Mesenchymal stem cell (in vitro differentiated cells and primary cell): Measurements from ENCODE around the gene MAFG.

Experiments used
- DNase-seq: peaks from one replicate; pipeline ENCODE4 v3.0.0-alpha.2; 2013
- H2AFZ ChIP-seq: one replicate; pipeline ENCODE4 v1.6.1; 2013; ENCODE audit warnings: low read depth, mild to moderate bottlenecking, control low read depth, inconsistent platforms, low read length, moderate library complexity
- H2AK5ac ChIP-seq: 2 replicates; pipeline ENCODE4 v1.6.1; 2013; ENCODE audit warnings: low read length, moderate library complexity, mild to moderate bottlenecking, inconsistent platforms; ENCODE audit not compliant: severe bottlenecking
- H2BK120ac ChIP-seq: one replicate; pipeline ENCODE4 v1.6.1; 2013; ENCODE audit warnings: low read depth, mild to moderate bottlenecking, inconsistent platforms, low read length, moderate library complexity
- H2BK12ac ChIP-seq, 2 experiments: one replicate each; pipeline ENCODE4 v1.6.1; 2013; ENCODE audit warnings: inconsistent platforms in 2 of 2, low read length in 2 of 2, mild to moderate bottlenecking in 2 of 2, moderate library complexity in 2 of 2, control low read depth in 1 of 2
- H2BK15ac ChIP-seq: one replicate; pipeline ENCODE4 v1.6.1; 2013; ENCODE audit warnings: mild to moderate bottlenecking, low read depth, inconsistent platforms; ENCODE audit not compliant: poor library complexity, severe bottlenecking
- H2BK5ac ChIP-seq: 2 replicates; pipeline ENCODE4 v1.6.1; 2013; ENCODE audit warnings: low read depth, mild to moderate bottlenecking, low read length, control low read depth, inconsistent platforms; ENCODE audit not compliant: poor library complexity, severe bottlenecking
- H3K14ac ChIP-seq, 2 experiments: one replicate each; pipeline ENCODE4 v1.6.1; 2013; ENCODE audit warnings: inconsistent platforms in 2 of 2, low read length in 2 of 2, control low read depth in 1 of 2, mild to moderate bottlenecking in 1 of 2, moderate library complexity in 1 of 2
- H3K18ac ChIP-seq, 2 experiments: one replicate each; pipeline ENCODE4 v1.6.1; 2013; ENCODE audit warnings: inconsistent platforms in 2 of 2, low read length in 2 of 2, control low read depth in 1 of 2, low read depth in 1 of 2, mild to moderate bottlenecking in 1 of 2
- H3K23ac ChIP-seq, 2 experiments: one replicate each; pipeline ENCODE4 v1.6.1; 2013; ENCODE audit warnings: inconsistent platforms in 2 of 2, low read length in 2 of 2, mild to moderate bottlenecking in 2 of 2, moderate library complexity in 2 of 2, control low read depth in 1 of 2
- H3K27ac ChIP-seq: 2 replicates; pipeline ENCODE4 v1.5.1; 2013; ENCODE audit warnings: mild to moderate bottlenecking, moderate library complexity, low read length, control low read depth, inconsistent platforms; ENCODE audit not compliant: poor library complexity, severe bottlenecking
- H3K27me3 ChIP-seq, 2 experiments: 2 replicates each; pipeline versions ENCODE4 v1.6.1 to v1.7.0; 2013; ENCODE audit warnings: low read length in 2 of 2, mild to moderate bottlenecking in 2 of 2, moderate library complexity in 2 of 2, control low read depth in 1 of 2, inconsistent platforms in 1 of 2; ENCODE audit not compliant: control insufficient read depth in 1 of 2, insufficient read depth in 1 of 2
- H3K36me3 ChIP-seq, 2 experiments: 2 replicates each; pipeline versions ENCODE4 v1.6.1 to v1.7.0; 2013; ENCODE audit warnings: low read length in 2 of 2, control low read depth in 1 of 2, inconsistent platforms in 1 of 2, low read depth in 1 of 2, mild to moderate bottlenecking in 1 of 2; ENCODE audit not compliant: insufficient read depth in 2 of 2, control insufficient read depth in 1 of 2
- H3K4ac ChIP-seq, 2 experiments: one replicate each; pipeline ENCODE4 v1.6.1; 2013; ENCODE audit warnings: inconsistent platforms in 2 of 2, low read length in 2 of 2, mild to moderate bottlenecking in 2 of 2, moderate library complexity in 2 of 2, control low read depth in 1 of 2, low read depth in 1 of 2
- H3K4me1 ChIP-seq: 2 replicates; pipeline ENCODE4 v1.6.1; 2013; ENCODE audit warnings: low read depth, low read length, control low read depth; ENCODE audit not compliant: control insufficient read depth, insufficient read depth
- H3K4me2 ChIP-seq: 2 replicates; pipeline ENCODE4 v1.6.1; 2013; ENCODE audit warnings: low read length, mild to moderate bottlenecking, inconsistent platforms; ENCODE audit not compliant: poor library complexity, severe bottlenecking
- H3K4me3 ChIP-seq, 2 experiments: 2 replicates each; pipeline versions ENCODE4 v1.5.1 to v1.7.0; 2013; ENCODE audit warnings: low read length in 2 of 2, mild to moderate bottlenecking in 2 of 2, control low read depth in 1 of 2, low read depth in 1 of 2; ENCODE audit not compliant: insufficient read depth in 1 of 2
- H3K79me1 ChIP-seq: replicated peaks from 2 replicates; pipeline ENCODE4 v1.6.1; 2013; ENCODE audit warnings: mild to moderate bottlenecking, control low read depth, low read length, inconsistent platforms; ENCODE audit not compliant: poor library complexity, severe bottlenecking
- H3K9ac ChIP-seq: 2 replicates; pipeline ENCODE4 v1.7.0; 2013; ENCODE audit warnings: mild to moderate bottlenecking, low read length, moderate library complexity
- H3K9me3 ChIP-seq: 2 replicates; pipeline ENCODE4 v1.7.0; 2013; ENCODE audit warnings: mild to moderate bottlenecking, low read length; ENCODE audit not compliant: control insufficient read depth
- H4K8ac ChIP-seq: one replicate; pipeline ENCODE4 v1.6.1; 2013; ENCODE audit warnings: inconsistent platforms, mild to moderate bottlenecking, low read length, moderate library complexity
- H4K91ac ChIP-seq: one replicate; pipeline ENCODE4 v1.6.1; 2013; ENCODE audit warnings: mild to moderate bottlenecking, low read length, inconsistent platforms
- WGBS: methylation state at CpG from one replicate; pipeline ENCODE4 v1.1.7; 2013; ENCODE audit warnings: mixed read lengths; 5-methylcytosine and 5-hydroxymethylcytosine counted together

The MAFG gene

GRCh38 chr17:81956607-81957589 is 29.4 kb upstream of the MAFG start:
- H4K8ac ChIP-seq = no peak overlapping the region
- no peak overlapping the region for H3K4me2 ChIP-seq
- no peaks in the 10 kb centered on the region for H3K79me1 ChIP-seq
- peak overlapping the region in 1 of 2 experiments; percentile 29 for H3K4me3 ChIP-seq
- WGBS = 80% methylated on average over 45 of the region's 45 CpGs
- peaks cover 37% of the 10 kb centered on the region for H3K4me1 ChIP-seq
- no peak for DNase-seq
- H3K27ac ChIP-seq = no peak overlapping the region
- peak overlapping the region in 1 of 2 experiments; percentile 11 for H3K18ac ChIP-seq
- H3K4ac ChIP-seq = no peak overlapping the region
- peak overlapping the region in 1 of 2 experiments; percentile 57 for H3K14ac ChIP-seq
- no peak overlapping the region for H2BK120ac ChIP-seq
- H3K23ac ChIP-seq = no peak overlapping the region
- H3K9ac ChIP-seq = no peak overlapping the region
- H2BK5ac ChIP-seq = no peak overlapping the region
- H2AK5ac ChIP-seq = no peak overlapping the region
- no peak overlapping the region for H2BK15ac ChIP-seq
- H2AFZ ChIP-seq = no peak overlapping the region
- H2BK12ac ChIP-seq = peak overlapping the region in 1 of 2 experiments; percentile 11
- no peaks in the 10 kb centered on the region for H3K9me3 ChIP-seq
- H3K36me3 ChIP-seq = no peaks in the 10 kb centered on the region
- peaks cover 17 to 65% of the 10 kb centered on the region in 2 experiments for H3K27me3 ChIP-seq
- H4K91ac ChIP-seq = no peak overlapping the region

GRCh38 chr17:81955756-81956544 is 28.4 kb upstream of the MAFG start:
- Histone ChIP-seq H2BK120ac (no peak overlapping the region), H2BK15ac (no peak overlapping the region), H3K27me3 (peaks cover 16 to 66% of the 10 kb centered on the region in 2 experiments), H2BK12ac (peak overlapping the region in 1 of 2 experiments; percentile 11), H3K27ac (no peak overlapping the region), H4K91ac (no peak overlapping the region), H3K9me3 (no peaks in the 10 kb centered on the region), H3K4me1 (peaks cover 30% of the 10 kb centered on the region), H3K79me1 (no peaks in the 10 kb centered on the region), H3K4ac (peak overlapping the region in 1 of 2 experiments; percentile 57), H3K36me3 (no peaks in the 10 kb centered on the region), H3K23ac (no peak overlapping the region), H3K4me3 (no peak overlapping the region), H4K8ac (no peak overlapping the region), H3K14ac (no peak overlapping the region), H3K9ac (no peak overlapping the region), H2AFZ (no peak overlapping the region), H3K4me2 (no peak overlapping the region), H2AK5ac (no peak overlapping the region), H2BK5ac (no peak overlapping the region), H3K18ac (no peak overlapping the region)
- DNase-seq = no peak
- 92% methylated on average over 13 of the region's 13 CpGs for WGBS

- Histone ChIP-seq H3K23ac (no peak overlapping the region), H3K4me1 (peaks cover 23% of the 10 kb centered on the region), H4K8ac (no peak overlapping the region), H4K91ac (no peak overlapping the region), H2BK15ac (no peak overlapping the region), H2AK5ac (no peak overlapping the region), H3K9ac (no peak overlapping the region), H3K18ac (no peak overlapping the region), H3K4me2 (no peak overlapping the region), H3K14ac (no peak overlapping the region), H3K9me3 (no peaks in the 10 kb centered on the region), H3K4me3 (no peak overlapping the region), H3K4ac (no peak overlapping the region), H3K79me1 (no peaks in the 10 kb centered on the region), H3K27ac (no peak overlapping the region), H2BK120ac (no peak overlapping the region), H2BK12ac (no peak overlapping the region), H3K27me3 (peaks cover 16 to 67% of the 10 kb centered on the region in 2 experiments), H2BK5ac (no peak overlapping the region), H3K36me3 (no peaks in the 10 kb centered on the region), H2AFZ (no peak overlapping the region)
- DNase-seq = no peak
- 95% methylated on average over 16 of the region's 26 CpGs for WGBS
Measured at GRCh38 chr17:81955058-81955681, 27.6 kb upstream of the MAFG start.
